GM18502 (cell line): ENCODE data around the gene LANCL3.
"Not testable (repeated sequence)": the region's sequence is repeated elsewhere in the genome, so short reads cannot be mapped to it uniquely, and the experiment has no call there.

Experiments
- ATAC-seq: cut with Tn5 transposase; IDR thresholded peaks from one replicate; pipeline ENCODE4 v1.9.1; 2021; ENCODE audit warnings: mild to moderate bottlenecking; ENCODE audit not compliant: unreplicated experiment, poor library complexity

LANCL3 gene

DNA sequence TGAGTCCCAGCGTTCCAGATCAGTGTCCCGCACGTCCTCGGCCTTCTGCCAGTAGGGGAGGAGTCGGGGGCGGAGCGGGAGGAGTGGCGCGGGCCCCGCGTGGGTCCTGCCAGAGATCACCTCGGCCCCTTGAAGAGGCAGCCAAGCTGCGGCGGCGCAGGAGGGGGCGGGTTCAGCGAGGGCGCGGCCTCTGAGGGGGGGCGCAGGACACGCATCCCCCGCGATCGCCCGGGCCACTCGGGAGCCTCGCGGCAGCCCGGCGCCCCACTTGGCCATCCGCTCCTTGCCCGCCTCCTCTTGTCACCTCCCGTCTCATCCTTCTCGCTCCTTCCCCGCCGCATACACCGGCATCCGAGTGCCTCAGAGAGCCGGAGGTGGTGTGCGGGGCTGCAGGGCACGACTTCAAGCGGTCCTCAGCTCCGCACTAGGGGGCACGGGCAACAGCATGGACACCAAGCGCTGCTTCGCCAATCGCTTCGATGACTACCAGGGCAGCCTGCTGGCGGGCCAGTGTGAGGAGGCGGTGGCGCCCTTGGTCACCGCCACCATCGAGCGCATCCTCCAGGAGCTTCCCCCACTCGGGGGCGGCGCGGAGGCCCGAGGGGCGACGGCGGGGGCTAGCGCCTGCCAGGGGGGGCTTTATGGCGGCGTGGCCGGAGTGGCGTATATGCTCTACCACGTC, at the start of gene LANCL3:
Gene LANCL3, plus strand, starts transcription at position 236 of the 682 bp plus-strand sequence. Its CDS starts 210 bp downstream, at position 446.
- ATAC-seq = peak; percentile 12

DNA sequence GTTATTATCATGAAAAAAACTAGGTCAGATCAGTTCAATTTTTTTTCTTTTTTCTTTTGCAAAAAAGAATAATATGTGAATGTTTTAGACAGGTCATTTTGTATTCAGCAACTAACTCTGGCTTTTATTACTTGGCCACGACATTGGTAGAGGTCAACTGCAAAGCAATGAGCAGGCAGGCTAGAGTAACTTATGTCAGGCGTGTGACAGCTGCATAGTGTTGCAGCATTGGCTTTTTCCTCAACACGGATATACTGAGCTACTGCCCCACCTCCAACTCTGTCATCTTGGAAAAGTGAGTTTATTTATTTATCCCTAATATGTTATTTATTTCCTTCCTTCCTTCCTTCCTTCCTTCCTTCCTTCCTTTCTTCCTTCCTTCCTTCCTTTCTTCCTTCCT, 47.8 kb upstream of the LANCL3 start:
- not testable (repeated sequence) for ATAC-seq

DNA sequence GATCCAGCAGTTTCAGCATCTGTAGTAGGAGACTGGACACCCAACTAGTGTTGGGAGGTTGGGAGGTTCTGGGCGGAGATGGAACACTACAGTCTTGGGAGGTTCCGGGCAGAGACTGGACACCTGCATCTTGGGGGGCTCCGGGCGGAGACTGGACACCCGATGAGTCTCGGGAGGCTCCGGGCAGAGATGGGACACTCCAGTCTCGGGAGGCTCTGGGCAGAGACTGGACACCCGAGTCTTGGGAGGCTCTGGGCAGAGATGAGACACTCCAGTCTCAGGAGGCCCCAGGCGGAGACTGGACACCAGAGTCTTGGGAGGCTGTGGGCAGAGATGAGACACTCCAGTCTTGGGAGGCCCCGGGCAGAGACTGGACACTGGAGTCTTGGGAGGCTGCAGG, 29.5 kb upstream of the LANCL3 start:
- ATAC-seq = no peak

DNA sequence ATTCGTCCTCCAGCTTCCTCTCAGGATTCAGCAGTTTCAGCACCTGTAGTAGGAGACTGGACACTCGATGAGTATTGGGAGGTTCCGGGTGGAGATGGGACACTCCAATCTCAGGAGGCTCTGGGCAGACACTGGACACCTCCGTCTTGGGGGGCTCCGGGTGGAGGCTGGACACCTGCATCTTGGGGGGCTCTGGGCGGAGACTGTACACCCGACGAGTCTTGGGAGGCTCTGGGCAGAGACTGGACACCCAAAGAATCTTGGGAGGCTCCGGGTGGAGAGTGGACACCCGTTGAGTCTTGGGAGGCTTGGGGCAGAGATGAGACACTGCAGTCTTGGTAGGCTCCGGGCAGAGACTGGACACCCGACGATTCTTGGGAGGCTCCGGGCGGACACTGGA, 28.7 kb upstream of the LANCL3 start:
- no peak for ATAC-seq

DNA sequence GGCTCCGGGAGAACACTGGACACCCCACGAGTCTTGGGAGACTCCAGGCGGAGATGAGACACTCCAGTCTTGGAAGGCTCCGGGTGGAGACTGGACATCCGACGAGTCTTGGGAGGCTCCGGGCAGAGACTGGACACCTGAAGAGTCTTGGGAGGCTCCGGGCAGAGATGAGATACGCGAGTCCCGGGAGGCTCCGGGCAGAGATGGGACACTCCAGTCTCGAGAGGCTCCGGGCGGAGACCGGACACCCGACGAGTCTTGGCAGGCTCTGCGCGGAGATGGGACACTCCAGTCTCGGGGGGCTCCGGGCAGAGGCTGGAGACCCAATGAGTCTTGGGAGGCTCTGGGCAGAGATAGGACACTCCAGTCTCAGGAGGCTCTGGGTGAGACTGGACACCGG, 28.1 kb upstream of the LANCL3 start:
- ATAC-seq = no peak

DNA sequence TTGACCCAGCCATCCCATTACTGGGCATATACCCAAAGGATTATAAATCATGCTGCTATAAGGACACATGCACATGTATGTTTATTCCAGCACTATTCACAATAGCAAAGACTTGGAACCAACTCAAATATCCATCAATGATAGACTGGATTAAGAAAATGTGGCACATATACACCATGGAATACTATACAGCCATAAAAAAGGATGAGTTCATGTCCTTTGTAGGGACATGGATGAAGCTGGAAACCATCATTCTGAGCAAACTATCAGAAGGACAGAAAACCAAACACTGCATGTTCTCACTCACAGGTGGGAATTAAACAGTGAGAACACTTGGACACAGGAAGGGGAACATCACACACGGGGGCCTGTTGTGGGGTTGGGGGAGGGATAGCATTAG, 26.9 kb upstream of the LANCL3 start:
- not testable (repeated sequence) for ATAC-seq

DNA sequence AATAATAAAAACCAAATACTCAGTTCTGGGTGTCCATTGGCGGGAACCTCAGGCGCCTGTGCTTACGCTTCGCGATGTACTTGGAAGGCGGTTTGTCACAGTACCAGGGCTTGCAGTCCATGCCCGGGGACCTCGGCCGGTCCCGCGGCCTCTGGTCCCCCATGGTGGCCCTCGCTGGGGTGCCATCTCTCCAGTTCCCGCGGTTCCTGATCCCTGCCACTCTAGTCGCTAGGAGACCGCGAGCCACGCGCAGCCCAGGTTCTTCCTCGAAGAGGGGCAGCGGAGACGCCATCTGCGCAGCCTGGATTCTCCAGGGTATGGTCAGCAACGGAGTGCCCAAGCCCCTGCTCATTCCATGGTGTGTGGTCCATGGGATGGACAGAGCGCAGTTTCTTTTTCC, 26.4 kb upstream of the LANCL3 start:
- ATAC-seq = no peak

DNA sequence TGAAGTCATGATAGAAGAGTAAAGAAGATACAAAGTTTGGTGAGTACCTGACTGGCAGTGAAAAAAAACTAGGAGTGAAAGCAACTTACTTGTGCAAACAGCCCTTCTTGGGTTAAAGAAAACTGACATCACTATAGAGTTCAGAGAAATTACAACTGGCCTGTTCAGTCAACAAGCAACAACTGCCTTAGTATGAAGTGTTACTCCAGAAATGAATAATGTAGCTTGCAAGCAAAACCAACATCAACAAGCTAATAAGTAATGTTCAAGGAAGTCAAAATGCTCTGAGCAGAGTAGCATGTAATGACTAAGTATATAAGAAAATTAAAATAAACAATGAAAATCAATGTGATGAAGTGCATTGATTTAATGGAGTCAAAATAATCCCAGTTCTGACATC, 21.8 kb upstream of the LANCL3 start:
- ATAC-seq = not testable (repeated sequence)

DNA sequence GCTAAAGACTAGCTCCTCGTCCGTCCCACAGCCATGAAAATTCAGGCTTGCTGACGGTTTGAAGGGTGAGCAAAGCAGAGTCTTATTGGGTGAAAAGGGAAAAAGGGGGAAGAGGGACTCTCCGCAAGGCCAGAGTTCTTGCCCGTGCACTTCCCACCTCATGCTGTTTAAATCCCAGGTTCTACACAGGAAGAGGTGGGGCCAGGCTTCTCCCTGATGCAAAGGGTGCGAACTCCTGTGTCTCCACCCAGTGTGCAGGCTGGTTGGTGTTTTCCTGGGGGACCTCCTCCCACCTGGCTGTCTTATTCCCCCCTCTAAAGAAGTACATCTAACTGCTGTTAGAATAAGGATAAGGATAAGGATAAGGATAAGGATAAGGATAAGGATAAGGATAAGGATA, 18.0 kb upstream of the LANCL3 start:
- no peak for ATAC-seq

DNA sequence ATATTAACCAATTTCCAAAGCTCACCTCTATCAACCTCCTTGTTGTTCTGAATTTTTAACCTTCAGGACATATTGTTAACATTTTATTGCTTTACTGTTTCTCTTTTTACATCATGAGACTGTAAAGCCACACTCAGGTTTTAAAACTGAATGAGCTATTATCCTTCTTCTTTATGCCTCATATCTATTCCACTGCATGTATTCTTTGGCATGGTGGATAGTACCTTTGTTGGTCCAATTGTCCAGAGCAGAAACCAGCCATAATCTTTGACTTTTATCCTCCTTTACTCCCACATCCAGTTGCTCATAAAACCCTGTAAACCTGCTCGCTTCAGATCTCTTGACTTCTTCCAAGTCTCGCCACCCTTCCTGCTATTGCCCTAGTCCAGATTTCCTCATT, 6.2 kb upstream of the LANCL3 start:
- not testable (repeated sequence) for ATAC-seq

DNA sequence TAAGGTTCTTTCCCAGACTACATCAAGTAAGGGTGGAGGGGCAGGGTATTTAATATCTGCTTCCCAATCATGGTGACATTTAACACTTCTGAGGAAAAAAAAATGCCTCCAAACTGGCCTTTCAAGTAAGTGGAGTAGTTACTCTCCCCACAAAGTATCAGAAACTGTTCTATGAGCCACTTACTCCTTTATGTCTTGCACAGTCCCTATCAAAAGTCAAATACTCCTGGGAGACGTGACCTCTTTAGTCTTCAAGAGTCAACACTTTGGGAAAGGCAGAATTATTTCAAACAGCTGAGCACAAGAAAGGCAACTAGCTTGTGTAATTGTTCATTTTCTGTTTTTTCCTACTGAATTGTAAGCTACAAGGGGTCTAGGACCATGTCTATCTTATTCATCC, 1.1 kb upstream of the LANCL3 start:
- ATAC-seq = not testable (repeated sequence)

DNA sequence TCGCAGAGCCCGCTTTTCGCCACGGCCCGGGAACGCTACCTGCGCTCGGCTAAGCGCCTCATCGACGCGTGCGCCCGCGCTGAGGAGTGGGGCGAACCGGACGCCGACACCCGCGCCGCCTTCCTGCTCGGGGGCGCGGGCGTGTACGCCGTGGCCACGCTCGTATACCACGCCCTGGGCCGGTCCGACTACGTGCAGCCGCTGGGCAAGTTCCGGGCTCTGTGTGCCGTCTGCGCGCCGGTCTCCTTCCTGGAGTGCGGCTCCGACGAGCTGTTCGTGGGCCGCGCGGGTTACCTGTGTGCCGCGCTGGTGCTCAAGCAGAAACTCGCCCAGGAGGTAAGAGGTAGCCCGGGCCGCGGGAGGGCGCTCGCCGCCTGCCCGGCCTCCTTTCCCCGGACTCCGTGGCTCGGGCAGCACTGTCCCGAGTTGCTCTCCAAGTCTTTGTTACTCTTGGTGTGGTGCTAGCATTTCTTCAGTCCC, 687 bp downstream of the LANCL3 start:
- peak; percentile 71 for ATAC-seq

DNA sequence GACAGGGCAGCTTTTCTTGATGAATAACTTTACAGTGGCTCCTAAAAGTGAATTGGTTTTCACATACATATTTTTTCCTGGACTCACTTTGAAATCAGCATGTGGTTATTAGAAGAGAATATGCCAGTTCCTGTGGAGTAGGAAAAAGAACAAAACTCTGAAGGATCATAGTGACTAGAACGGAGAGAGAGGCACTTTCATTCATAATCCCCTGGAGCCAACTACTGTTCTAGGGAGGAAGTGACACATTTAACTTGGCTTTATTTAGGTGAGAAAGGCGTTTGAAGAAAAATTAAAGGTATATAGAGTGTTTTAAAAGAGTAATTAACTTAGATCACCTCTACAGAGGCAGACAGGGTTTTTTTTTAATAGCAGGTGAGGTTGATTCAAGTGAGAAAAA, 1.7 kb downstream of the LANCL3 start:
- ATAC-seq = not testable (repeated sequence)

DNA sequence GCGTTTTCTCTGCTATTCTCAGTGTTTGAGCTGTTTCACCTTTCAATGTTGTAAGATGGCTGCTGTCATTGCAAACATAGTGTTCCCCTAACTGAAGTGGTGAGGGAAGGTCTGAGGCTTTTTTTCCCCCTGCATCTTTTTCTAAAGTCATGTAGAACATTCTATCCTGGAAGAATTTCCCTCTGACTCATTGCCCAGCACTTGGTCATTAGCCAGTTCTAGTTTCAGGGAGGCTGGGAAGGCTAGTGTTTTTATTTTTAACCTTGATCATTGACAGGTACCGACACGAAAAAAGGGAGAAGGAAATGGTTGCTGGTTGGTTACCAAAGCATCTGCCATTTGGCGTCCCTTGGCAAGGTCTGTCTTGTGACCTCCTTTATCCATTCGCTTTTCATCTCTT, 6.6 kb downstream of the LANCL3 start:
- ATAC-seq = no peak

DNA sequence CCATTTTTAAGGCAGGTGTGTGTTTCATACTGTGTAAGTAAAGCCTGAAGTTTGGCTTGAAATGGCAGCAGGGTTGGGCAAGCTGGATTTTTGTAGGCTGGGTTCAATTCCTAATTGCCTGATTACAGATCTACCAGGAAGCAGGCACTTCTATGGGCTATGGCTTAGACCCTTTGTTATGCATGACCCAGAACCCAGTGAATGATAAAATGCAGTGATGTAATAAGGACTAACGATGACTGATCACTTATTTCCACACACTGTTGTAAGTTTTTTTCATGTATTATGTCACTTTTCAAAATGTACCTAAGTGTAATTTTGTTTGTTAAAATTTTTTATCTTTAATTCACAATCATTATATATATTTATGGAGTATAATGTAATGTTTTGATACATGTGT, 8.6 kb downstream of the LANCL3 start:
- no peak for ATAC-seq

DNA sequence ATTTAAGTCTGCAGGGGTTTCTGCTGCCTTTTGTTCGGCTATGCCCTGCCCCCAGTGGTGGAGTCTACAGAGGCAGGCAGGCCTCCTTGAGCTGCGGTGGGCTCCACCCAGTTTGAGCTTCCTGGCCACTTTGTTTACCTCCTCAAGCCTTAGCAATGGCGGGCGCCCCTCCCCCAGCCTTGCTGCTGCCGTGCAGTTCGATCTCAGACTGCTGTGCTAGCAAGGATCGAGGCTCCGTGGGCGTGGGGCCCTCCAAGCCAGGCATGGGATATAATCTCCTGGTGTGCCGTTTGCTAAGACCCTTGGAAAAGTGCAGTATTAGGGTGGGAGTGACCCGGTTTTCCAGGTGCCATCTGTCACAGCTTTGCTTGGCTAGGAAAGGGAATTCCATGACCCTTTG, 15.9 kb downstream of the LANCL3 start:
- ATAC-seq = not testable (repeated sequence)

DNA sequence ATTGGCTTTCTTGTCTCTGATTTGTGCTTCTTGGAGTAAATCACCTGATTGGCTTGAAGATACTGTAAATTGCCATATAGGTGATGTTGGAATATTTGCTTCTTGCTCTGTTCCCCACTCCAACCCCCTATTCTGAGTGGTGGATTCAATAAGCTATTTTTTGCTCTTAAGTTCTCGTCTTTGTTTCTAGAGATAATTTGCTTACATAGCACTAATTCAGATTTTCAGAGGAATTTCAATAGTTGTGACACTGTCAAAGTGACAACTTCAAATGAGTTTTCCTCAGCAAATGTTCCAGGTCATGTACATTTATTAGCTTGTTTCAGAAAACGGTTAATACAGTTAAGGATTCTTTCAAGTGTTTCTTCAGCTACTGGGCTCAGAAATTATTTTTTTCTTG, 18.6 kb downstream of the LANCL3 start:
- no peak for ATAC-seq

DNA sequence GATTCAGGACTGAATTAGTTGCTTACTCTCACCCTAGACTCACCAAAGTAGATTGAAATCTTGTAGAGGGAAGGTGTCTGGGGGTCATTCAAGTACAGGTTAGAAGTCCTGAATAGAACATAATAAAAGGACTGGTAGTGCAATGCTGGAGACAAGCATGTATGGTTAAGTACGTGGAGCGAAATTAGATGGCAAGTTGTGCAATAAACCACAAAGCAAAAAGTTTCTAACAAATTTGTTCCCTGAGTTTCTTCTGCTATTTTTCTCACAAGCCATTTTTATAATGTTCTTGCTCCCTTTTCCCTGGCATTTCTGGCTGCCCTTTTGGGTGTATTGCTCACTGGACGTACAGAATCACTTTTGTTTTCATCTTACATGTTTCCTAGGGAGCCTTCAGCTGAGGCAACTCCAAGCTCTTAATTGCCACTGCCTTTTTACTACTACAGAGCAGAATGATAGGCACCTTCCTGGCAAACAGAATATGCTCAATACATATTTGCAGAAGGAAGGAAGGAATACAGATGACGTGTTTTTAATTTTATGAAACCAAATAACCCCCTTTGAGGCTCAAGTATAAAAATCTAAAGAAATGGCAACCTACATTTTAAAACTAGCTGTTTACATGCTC, 23.4 kb downstream of the LANCL3 start:
- no peak for ATAC-seq

DNA sequence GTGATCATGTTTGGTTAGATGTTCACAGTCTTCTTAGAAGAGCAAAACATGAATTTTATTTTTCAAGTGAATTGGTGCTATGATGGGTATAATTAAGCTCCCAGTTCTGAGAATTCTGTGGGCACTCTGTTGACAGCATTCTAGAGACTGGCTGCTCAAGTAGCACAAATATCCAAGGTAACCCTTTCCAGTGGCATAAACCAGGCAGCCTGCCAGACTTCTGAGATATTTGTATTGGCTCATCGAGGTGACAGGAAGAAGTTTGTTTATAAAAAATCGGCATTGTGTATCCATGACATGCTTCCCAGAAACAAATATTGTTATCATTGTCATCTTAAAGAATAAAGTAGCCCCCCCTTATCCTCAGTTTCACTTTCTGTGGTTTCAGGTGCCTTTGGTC, 28.3 kb downstream of the LANCL3 start:
- ATAC-seq = no peak

DNA sequence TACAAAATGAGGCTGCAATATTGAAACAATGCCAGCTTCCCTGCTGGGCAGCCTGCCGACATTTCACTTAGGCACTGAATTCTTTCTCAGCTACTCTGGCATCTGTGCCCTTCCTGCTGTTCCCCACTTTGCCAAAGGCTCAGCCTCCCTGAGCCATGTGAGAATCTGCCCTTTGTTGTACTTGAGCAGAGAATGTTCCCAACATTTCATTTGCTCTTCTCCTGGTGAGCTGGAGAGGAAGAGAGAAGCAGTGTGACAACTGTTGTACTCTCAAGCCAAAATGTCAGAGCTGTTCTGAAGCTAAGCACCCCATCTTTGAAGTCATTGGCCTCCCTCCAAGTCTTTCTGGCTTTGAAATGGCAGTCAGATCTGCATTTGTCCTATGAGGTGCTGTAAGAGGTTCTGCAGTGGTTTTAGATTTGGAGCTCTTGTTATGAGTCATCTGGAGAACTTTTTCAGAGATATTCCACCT, 32.5 kb downstream of the LANCL3 start:
- peak; percentile 88 for ATAC-seq

DNA sequence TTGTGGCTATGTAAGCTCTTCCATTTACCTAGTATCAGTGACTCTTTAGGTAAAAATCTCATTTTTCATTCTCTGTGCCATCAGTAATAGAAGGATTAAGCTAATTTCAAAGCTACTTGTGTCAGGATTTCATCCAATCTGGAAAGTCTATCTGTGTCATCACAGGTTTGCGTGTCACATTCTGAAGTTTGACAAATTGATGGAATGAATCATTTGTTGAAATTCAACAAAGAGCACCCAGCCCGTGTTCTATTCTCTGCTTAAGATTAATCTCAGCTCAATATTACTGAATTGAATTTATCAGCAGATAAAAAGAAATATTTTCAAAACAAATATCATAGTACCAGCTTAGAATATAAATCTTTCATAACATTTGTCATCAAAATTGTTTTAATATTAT, 35.8 kb downstream of the LANCL3 start:
- no peak for ATAC-seq

DNA sequence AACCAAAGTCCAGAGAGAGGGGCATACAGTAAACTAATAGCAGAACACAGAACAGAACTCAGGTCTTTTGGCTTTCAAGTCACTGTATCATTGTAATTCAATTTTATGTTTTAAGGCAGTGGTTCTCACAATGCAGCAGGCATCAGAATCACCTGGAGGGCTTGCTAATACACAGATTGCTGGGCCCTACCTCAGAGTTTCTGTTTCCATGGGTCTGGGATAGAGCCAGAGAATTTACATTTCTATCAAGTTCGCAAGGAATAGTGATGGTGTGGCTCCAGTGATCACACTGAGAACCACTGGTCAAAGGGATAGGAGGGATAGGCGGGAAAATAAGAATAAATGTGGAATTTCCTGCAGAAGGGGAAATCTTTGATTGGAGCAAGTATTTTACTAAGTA, 36.7 kb downstream of the LANCL3 start:
- no peak for ATAC-seq
